ENCODE measurements around the gene HPS4.

HPS4 gene

DNA sequence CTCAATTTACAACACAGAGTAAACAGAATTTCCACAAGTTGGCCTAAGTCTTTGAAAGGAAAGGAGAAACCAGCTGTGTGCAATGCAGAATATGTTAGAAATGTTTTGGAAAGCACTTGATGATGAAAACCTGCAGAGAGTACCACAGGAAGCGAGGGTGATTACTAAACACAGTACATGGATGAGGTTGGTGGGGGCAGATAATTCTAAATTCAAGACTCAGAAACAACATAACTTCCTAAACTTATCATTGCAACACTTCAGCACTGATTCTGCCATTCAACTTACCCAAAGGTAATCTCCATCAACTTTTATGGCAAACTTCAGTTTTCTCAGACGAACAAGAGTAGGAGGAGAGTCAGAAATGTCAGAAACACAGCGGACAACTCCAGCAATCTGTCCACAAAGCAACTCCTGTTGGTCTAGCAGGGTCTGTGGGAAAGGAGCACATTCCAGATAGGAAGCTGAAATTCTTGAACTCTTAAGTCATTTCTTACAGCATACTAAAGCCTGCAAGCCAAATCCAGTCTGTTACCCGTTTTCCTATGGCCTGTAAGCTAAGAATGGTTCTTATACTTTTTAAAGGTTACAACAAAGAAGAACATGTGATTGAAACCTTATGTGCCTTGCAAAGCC lies 6.8 kb downstream of the HPS4 start:
- H3K4me3 ChIP-seq (ENCODE audit: control insufficient read depth, low read depth, low read length), result no peak overlapping the region
- no peak for DNase-seq (ENCODE audit: low read depth)
- no peak for TF ChIP-seq CTCF (IDR thresholded peaks at IDR 0.05; ENCODE audit: control insufficient read depth, insufficient read depth, low read depth, low read length, missing control alignments)

GRCh38 chr22:26474682-26475081 lies 8.9 kb downstream of the HPS4 start:
- no peak for DNase-seq (ENCODE audit: low read depth)
- no peak for TF ChIP-seq CTCF (IDR thresholded peaks at IDR 0.05; ENCODE audit: control insufficient read depth, insufficient read depth, low read depth, low read length, missing control alignments)
- H3K4me3 ChIP-seq (ENCODE audit: control insufficient read depth, low read depth, low read length), result no peak overlapping the region

GRCh38 chr22:26471522-26471921 lies 12.1 kb downstream of the HPS4 start:
- TF ChIP-seq CTCF (IDR thresholded peaks at IDR 0.05; ENCODE audit: control insufficient read depth, insufficient read depth, low read depth, low read length, missing control alignments), result no peak
- DNase-seq (ENCODE audit: low read depth), result no peak
- H3K4me3 ChIP-seq (ENCODE audit: control insufficient read depth, low read depth, low read length), result no peak overlapping the region

GRCh38 chr22:26470807-26471206 lies 12.8 kb downstream of the HPS4 start:
- H3K4me3 ChIP-seq (ENCODE audit: control insufficient read depth, low read depth, low read length), result no peak overlapping the region
- DNase-seq (ENCODE audit: low read depth), result no peak
- TF ChIP-seq CTCF (IDR thresholded peaks at IDR 0.05; ENCODE audit: control insufficient read depth, insufficient read depth, low read depth, low read length, missing control alignments), result no peak

DNA sequence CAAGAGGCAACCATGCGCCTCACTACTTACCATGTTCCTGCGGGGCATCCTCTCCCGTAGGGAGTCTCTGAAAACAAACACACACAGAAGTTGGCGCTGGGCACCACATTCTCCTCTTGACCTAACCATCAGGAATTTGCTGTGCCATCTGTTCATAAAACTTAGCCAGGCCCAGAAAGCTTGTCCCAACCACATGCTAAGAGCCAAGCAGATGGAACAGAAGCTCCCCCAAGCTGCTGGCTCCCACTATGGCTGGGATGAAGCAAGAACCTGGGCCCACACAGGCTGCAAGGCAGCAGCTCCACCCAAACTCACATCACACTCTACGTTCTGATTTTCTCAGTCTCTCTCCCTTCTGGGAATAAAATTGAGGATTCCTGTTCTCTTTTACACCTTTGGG lies 17.4 kb downstream of the HPS4 start:
- DNase-seq (ENCODE audit: low read depth), result no peak
- H3K4me3 ChIP-seq (ENCODE audit: control insufficient read depth, low read depth, low read length), result no peak overlapping the region
- no peak for TF ChIP-seq CTCF (IDR thresholded peaks at IDR 0.05; ENCODE audit: control insufficient read depth, insufficient read depth, low read depth, low read length, missing control alignments)

DNA sequence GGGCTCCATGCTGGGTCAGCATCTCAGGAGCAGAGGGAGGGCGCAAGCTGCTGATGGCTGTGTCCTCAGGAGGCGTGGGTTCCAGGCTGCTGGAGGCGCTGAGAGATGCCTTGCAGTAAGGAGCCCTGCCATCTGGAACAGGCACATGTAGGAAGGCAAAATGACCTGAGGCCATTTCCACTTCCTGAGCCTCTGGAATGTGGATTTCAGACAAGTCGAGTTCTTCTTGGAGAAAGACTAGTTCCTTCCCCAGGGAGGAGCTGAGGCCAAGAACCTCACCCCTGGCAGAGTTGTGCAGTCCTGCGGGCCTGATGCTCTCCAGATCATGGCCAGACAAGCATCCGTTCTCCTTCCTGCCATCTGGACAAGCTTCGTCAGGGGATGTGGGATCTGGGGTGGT lies 19.3 kb downstream of the HPS4 start:
- H3K4me3 ChIP-seq (ENCODE audit: control insufficient read depth, low read depth, low read length), result no peak overlapping the region
- DNase-seq (ENCODE audit: low read depth), result no peak
- no peak for TF ChIP-seq CTCF (IDR thresholded peaks at IDR 0.05; ENCODE audit: control insufficient read depth, insufficient read depth, low read depth, low read length, missing control alignments)

GRCh38 chr22:26463688-26464087 lies 19.9 kb downstream of the HPS4 start:
- TF ChIP-seq CTCF (IDR thresholded peaks at IDR 0.05; ENCODE audit: control insufficient read depth, insufficient read depth, low read depth, low read length, missing control alignments), result no peak
- no peak for DNase-seq (ENCODE audit: low read depth)
- H3K4me3 ChIP-seq (ENCODE audit: control insufficient read depth, low read depth, low read length), result no peak overlapping the region
